ENCODE measurements around the gene HOMER2.
A peak's percentile ranks its signal among the peaks of the same experiment; 100 is the strongest.

The HOMER2 gene

GRCh38 chr15:82936966-82937711 lies 15.4 kb downstream of the HOMER2 start (continued):
- TF ChIP-seq ZNF221 (tag by site-specific recombination; IDR thresholded peaks at IDR 0.05; ENCODE audit: borderline replicate concordance) (no peak), ZXDB (tag by site-specific recombination; IDR thresholded peaks at IDR 0.05) (no peak), ZNF645 (tag by site-specific recombination; IDR thresholded peaks at IDR 0.05) (no peak), ZNF19 (tag by site-specific recombination; IDR thresholded peaks at IDR 0.05; ENCODE audit: low read depth) (no peak), TSHZ1 (tag by site-specific recombination; IDR thresholded peaks at IDR 0.05; ENCODE audit: borderline replicate concordance) (no peak), ZFP3 (tag by site-specific recombination; IDR thresholded peaks at IDR 0.05; ENCODE audit: low read depth) (no peak), SP7 (tag by site-specific recombination; IDR thresholded peaks at IDR 0.05) (no peak), ZNF600 (tag by site-specific recombination; IDR thresholded peaks at IDR 0.05) (no peak), YY2 (tag by site-specific recombination; IDR thresholded peaks at IDR 0.05) (no peak), ATF2 (tag by site-specific recombination; IDR thresholded peaks at IDR 0.05; ENCODE audit: low read depth) (peak; percentile 48; the same call in 1 of the 2 replicates), IKZF3 (tag by site-specific recombination; IDR thresholded peaks at IDR 0.05) (no peak), ZNF114 (tag by site-specific recombination; IDR thresholded peaks at IDR 0.05) (no peak), ZNF335 (tag by site-specific recombination; conservative IDR thresholded peaks at IDR 0.05) (no peak), ZNF629 (tag by site-specific recombination; IDR thresholded peaks at IDR 0.05) (0 out of 2 replicates have a peak, but pooled peaks have one; percentile 48), REPIN1 (tag by site-specific recombination; IDR thresholded peaks at IDR 0.05; ENCODE audit: low read depth) (no peak), ZBTB17 (tag by site-specific recombination; IDR thresholded peaks at IDR 0.05) (no peak), ZFHX2 (tag by site-specific recombination; conservative IDR thresholded peaks at IDR 0.05) (peak; percentile 52), ZNF426 (tag by site-specific recombination; IDR thresholded peaks at IDR 0.05) (no peak), EGR2 (tag by site-specific recombination; IDR thresholded peaks at IDR 0.05; ENCODE audit: low read depth) (peak; percentile 55), ZNF596 (tag by site-specific recombination; IDR thresholded peaks at IDR 0.05) (no peak), ZNF510 (tag by site-specific recombination; IDR thresholded peaks at IDR 0.05; ENCODE audit: insufficient replicate concordance) (no peak), HOXA7 (CRISPR knock-in tag; IDR thresholded peaks at IDR 0.05; ENCODE audit: borderline replicate concordance) (no peak)

GRCh38 chr15:82935382-82935781 lies 17.1 kb downstream of the HOMER2 start:
- no peak for TF ChIP-seq HOXC10 (CRISPR knock-in tag; IDR thresholded peaks at IDR 0.05)
- TF ChIP-seq ZNF398 (tag by site-specific recombination; IDR thresholded peaks at IDR 0.05): 0 out of 2 replicates have a peak, but pooled peaks have one; percentile 13
- peak; percentile 86 for TF ChIP-seq ZFHX2 (tag by site-specific recombination; conservative IDR thresholded peaks at IDR 0.05)
- peak; percentile 55; the same call in 1 of the 2 replicates for TF ChIP-seq SCRT1 (tag by site-specific recombination; IDR thresholded peaks at IDR 0.05; ENCODE audit: borderline replicate concordance)
- TF ChIP-seq EGR2 (tag by site-specific recombination; IDR thresholded peaks at IDR 0.05; ENCODE audit: low read depth): peak; percentile 95
- peak; percentile 81 for TF ChIP-seq SCRT2 (tag by site-specific recombination; IDR thresholded peaks at IDR 0.05)
- TF ChIP-seq ZNF354C (tag by site-specific recombination; IDR thresholded peaks at IDR 0.05; ENCODE audit: borderline replicate concordance, low read depth): no peak
- H3K36me3 ChIP-seq (ENCODE audit: control insufficient read depth in 2 of 2, insufficient read depth in 1 of 2, low read length in 2 of 2): no peaks in the 10 kb centered on the region
- H3K4me1 ChIP-seq (ENCODE audit: control insufficient read depth, insufficient read depth, low read length): no peaks in the 10 kb centered on the region
- ChIA-PET CTCF (no interaction called here), POLR2A (no interaction called here)
- no peaks in the 10 kb centered on the region for H3K9me3 ChIP-seq (ENCODE audit: control insufficient read depth, insufficient read depth, low read depth, low read length)
- H3K27ac ChIP-seq (ENCODE audit: extremely low read depth, low read depth, low read length): no peak overlapping the region
- no peak overlapping the region for H3K4me3 ChIP-seq (ENCODE audit: low read depth, low read length)

All from HEK293 (cell line).